Sigmoid colon (tissue), 7 donors: ENCODE results near the gene TMEM229B. TPM values are rescaled to one million over a fixed set of nuclear protein-coding genes. Genes with fewer than 3 reads are reported as not detected.

Experiments
- DNase-seq: peaks from one replicate; pipeline ENCODE4 v3.0.0-alpha.2; 2019
- H3K27ac ChIP-seq, 4 donors: fragments of 200-600 bp; sonication (generic); one replicate each; pipeline ENCODE4 v1.5.1; 2016 to 2019; ENCODE audit warnings: mild to moderate bottlenecking in 1 of 4
- H3K27me3 ChIP-seq, 3 donors: fragments of 200-600 bp; sonication (generic); one replicate each; pipeline ENCODE4 v1.5.1; 2019; ENCODE audit warnings: mild to moderate bottlenecking in 1 of 3
- H3K36me3 ChIP-seq, 4 donors: fragments of 200-600 bp; sonication (generic); one replicate each; pipeline ENCODE4 v1.5.1; 2016 to 2019
- H3K4me1 ChIP-seq, 4 donors: fragments of 200-600 bp; sonication (generic); one replicate each; pipeline ENCODE4 v1.5.1; 2017 to 2019
- H3K4me3 ChIP-seq, 4 donors: fragments of 200-600 bp; sonication (generic); one replicate each; pipeline ENCODE4 v1.5.1; 2017 to 2019; ENCODE audit warnings: mild to moderate bottlenecking in 2 of 4, moderate library complexity in 1 of 4
- H3K9me3 ChIP-seq, 4 donors: fragments of 200-600 bp in 3 of 4; sonication (generic) in 3 of 4; one replicate each; pipeline versions ENCODE4 v1.5.1 to v1.6.1; 2013 to 2019
- EP300 ChIP-seq, 4 donors: sonication (generic); formaldehyde crosslinking; IDR thresholded peaks; one replicate each; pipeline ENCODE4 v1.6.1; 2017; ENCODE audit warnings: antibody characterized with exemption in 4 of 4
- POLR2A ChIP-seq, 2 donors: fragments of 450-650 bp; IDR thresholded peaks; one replicate each; pipeline ENCODE4 v1.6.1; 2016; ENCODE audit warnings: antibody characterized with exemption in 2 of 2, mild to moderate bottlenecking in 2 of 2, moderate library complexity in 2 of 2
- POLR2AphosphoS5 ChIP-seq, 4 donors: sonication (generic); formaldehyde crosslinking; IDR thresholded peaks; one replicate each; pipeline ENCODE4 v1.6.1; 2017; ENCODE audit warnings: antibody characterized with exemption in 4 of 4
- WGBS, 2 donors: extraction: QIAGEN DNeasy Blood & Tissue Kit; methylation state at CpG; one replicate each; pipeline ENCODE4 v1.1.7; 2013; 5-methylcytosine and 5-hydroxymethylcytosine counted together
- intact Hi-C: fragments of 100-400 bp; cut with DNase I; formaldehyde crosslinking; loops from one replicate; pipeline ENCODE4 v1.15.1; 2023
- polyA plus RNA-seq, 3 donors: library from polyadenylated mRNA; stranded (reverse); fragments of 200-250 nt; gene quantifications; one replicate each; pipeline ENCODE4 v1.2.3, GENCODE V29; 2013
- total RNA-seq, 4 donors: library from RNA; depleted of rRNA; stranded (reverse); fragments of >200 nt; gene quantifications; one replicate each; pipeline ENCODE4 v1.1.0, GENCODE V29; 2016
- TF ChIP-seq, protein P1 (sequence below), 4 experiments: fragments of 450-650 bp in 3 of 4; fragments of 200-600 bp in 1 of 4; IDR thresholded peaks; one replicate each; pipeline ENCODE4 v1.5.1; 2016 to 2019; ENCODE audit warnings: antibody characterized with exemption in 4 of 4, mild to moderate bottlenecking in 3 of 4, moderate library complexity in 2 of 4
- donor health status: healthy with polysubstance abuse.
- donor health status: Bipolar disorder and iron deficiency.
- donor health status: healthy.

Gene TMEM229B
- total and polyA plus RNA-seq, 7 donors: 1.2 to 16.4 (median 6.1) TPM

- WGBS, 2 donors: 91% methylated on average over 3 of the region's 3 CpGs
These were observed 44.1 kb downstream of the TMEM229B start for GRCh38 chr14:67444395-67444794.

GRCh38 chr14:67442139-67442906 is 46.2 kb downstream of the TMEM229B start:
- TF ChIP-seq POLR2AphosphoS5 (IDR thresholded peaks at IDR 0.05) (no peak), POLR2A (IDR thresholded peaks at IDR 0.05) (no peak)
- TF ChIP-seq, protein P1, sequence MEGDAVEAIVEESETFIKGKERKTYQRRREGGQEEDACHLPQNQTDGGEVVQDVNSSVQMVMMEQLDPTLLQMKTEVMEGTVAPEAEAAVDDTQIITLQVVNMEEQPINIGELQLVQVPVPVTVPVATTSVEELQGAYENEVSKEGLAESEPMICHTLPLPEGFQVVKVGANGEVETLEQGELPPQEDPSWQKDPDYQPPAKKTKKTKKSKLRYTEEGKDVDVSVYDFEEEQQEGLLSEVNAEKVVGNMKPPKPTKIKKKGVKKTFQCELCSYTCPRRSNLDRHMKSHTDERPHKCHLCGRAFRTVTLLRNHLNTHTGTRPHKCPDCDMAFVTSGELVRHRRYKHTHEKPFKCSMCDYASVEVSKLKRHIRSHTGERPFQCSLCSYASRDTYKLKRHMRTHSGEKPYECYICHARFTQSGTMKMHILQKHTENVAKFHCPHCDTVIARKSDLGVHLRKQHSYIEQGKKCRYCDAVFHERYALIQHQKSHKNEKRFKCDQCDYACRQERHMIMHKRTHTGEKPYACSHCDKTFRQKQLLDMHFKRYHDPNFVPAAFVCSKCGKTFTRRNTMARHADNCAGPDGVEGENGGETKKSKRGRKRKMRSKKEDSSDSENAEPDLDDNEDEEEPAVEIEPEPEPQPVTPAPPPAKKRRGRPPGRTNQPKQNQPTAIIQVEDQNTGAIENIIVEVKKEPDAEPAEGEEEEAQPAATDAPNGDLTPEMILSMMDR (IDR thresholded peaks at IDR 0.05): no peak
- Histone ChIP-seq H3K36me3 (no peaks in the 10 kb centered on the region), H3K27ac (no peak overlapping the region), H3K27me3 (no peaks in the 10 kb centered on the region), H3K9me3 (no peaks in the 10 kb centered on the region), H3K4me3 (no peak overlapping the region), H3K4me1 (peaks cover 0 to 33% (median 19%) of the 10 kb centered on the region in 4 donors)
- intact Hi-C loops: loop anchor here (5.0 kb wide), 1 partner anchor 75 kb away; no protein-coding TSS in a partner anchor
- no peak for DNase-seq
- WGBS, 2 donors: 61 to 70% methylated on average over 8 of the region's 8 CpGs

More at GRCh38 chr14:67444395-67444794, 44.1 kb downstream of the TMEM229B start:
- Histone ChIP-seq H3K36me3 (no peaks in the 10 kb centered on the region), H3K4me3 (no peak overlapping the region), H3K27me3 (no peaks in the 10 kb centered on the region), H3K4me1 (peaks cover 0 to 27% (median 16%) of the 10 kb centered on the region in 4 donors), H3K9me3 (no peaks in the 10 kb centered on the region), H3K27ac (peak overlapping the region in 1 of 4 donors; percentile 35)
- no peak for DNase-seq
- TF ChIP-seq, protein P1 (IDR thresholded peaks at IDR 0.05): no peak
- TF ChIP-seq POLR2AphosphoS5 (IDR thresholded peaks at IDR 0.05): no peak
- no peak for TF ChIP-seq POLR2A (IDR thresholded peaks at IDR 0.05)
- no peak for TF ChIP-seq EP300 (IDR thresholded peaks at IDR 0.05)
- intact Hi-C loops: loop anchor here (5.0 kb wide), 1 partner anchor 73 kb away; no protein-coding TSS in a partner anchor

DNA sequence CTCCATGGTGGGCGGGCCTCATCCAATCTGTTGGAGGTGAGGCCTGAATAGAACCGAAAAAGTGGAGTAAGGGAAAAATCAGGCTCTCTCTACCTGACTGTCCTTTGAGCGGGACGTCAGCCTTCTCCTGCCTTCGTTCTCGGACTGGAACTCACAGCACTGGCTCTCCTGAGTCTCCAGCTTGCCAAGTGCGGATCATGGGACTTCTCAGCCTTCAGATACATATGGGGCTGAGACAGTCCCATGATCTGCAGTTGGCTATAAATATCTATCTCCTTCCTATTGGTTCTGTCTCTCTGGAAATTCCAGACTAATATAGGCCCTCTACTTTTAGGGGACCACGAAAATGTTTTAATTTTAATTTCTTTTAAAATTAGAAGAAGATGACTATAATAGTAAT is 46.8 kb downstream of the TMEM229B start:
- intact Hi-C loops: loop anchor here (5.0 kb wide), 1 partner anchor 76 kb away; no protein-coding TSS in a partner anchor
- Histone ChIP-seq H3K27ac (no peak overlapping the region), H3K4me1 (peaks cover 0 to 27% (median 13%) of the 10 kb centered on the region in 4 donors), H3K9me3 (no peaks in the 10 kb centered on the region), H3K4me3 (no peak overlapping the region), H3K27me3 (no peaks in the 10 kb centered on the region), H3K36me3 (no peaks in the 10 kb centered on the region)
- 92 to 96% methylated on average over 8 of the region's 8 CpGs for WGBS, 2 donors
- TF ChIP-seq POLR2AphosphoS5 (IDR thresholded peaks at IDR 0.05): no peak
- no peak for TF ChIP-seq EP300 (IDR thresholded peaks at IDR 0.05)
- no peak for TF ChIP-seq POLR2A (IDR thresholded peaks at IDR 0.05)
- TF ChIP-seq, protein P1 (IDR thresholded peaks at IDR 0.05): no peak
- no peak for DNase-seq

DNA sequence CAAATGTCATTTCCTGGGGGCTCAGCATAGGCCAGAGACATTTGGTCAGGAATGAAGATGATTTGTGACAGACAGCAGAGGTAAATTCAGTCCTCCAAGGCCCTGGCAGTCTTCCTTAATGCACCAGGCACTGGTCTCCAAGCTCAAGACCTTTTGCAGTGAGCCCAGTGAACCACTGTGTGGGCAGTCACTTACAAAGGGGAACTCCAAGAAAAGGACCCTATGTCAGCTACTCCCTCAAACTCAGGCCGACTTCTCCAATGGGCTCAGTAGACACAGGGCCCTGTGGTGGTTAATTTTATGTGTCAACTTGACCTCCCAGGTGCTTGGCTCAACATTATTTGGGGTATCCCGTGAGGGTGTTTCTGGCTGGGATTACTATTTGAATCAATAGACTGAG is 47.3 kb downstream of the TMEM229B start:
- H3K9me3 ChIP-seq: no peaks in the 10 kb centered on the region
- H3K4me1 ChIP-seq: peaks cover 0 to 25% (median 11%) of the 10 kb centered on the region in 4 donors
- H3K27ac ChIP-seq: no peak overlapping the region
- H3K36me3 ChIP-seq: no peaks in the 10 kb centered on the region
- TF ChIP-seq EP300 (IDR thresholded peaks at IDR 0.05) (no peak), POLR2AphosphoS5 (IDR thresholded peaks at IDR 0.05) (no peak), POLR2A (IDR thresholded peaks at IDR 0.05) (no peak)
- TF ChIP-seq, protein P1 (IDR thresholded peaks at IDR 0.05): no peak
- DNase-seq: no peak
- H3K4me3 ChIP-seq: no peak overlapping the region
- 91 to 93% methylated on average over 2 of the region's 2 CpGs for WGBS, 2 donors
- intact Hi-C loops: loop anchor here (5.0 kb wide), 1 partner anchor 76 kb away; no protein-coding TSS in a partner anchor
- no peaks in the 10 kb centered on the region for H3K27me3 ChIP-seq
